Measurements from ENCODE around the gene HSD17B14. TPM values are rescaled to one million over a fixed set of nuclear protein-coding genes. Genes with fewer than 3 reads are reported as not detected.

Gene HSD17B14
- total and polyA plus RNA-seq, 9 of the 15 experiments (the other 6 are each of a cell fraction or from before 2014, with no cell fraction given): 0.16 TPM; not detected in 8

GRCh38 chr19:48784527-48784926 lies 51.8 kb downstream of the HSD17B14 start (continued):
- TF ChIP-seq TAF9B (IDR thresholded peaks at IDR 0.05; ENCODE audit: partially characterized antibody) (no peak), ZNF175 (CRISPR knock-in tag; IDR thresholded peaks at IDR 0.05; ENCODE audit: low read depth) (no peak), HNRNPK (IDR thresholded peaks at IDR 0.05; ENCODE audit: low read depth, low read length, poor library complexity, severe bottlenecking) (no peak), ESRRB (CRISPR knock-in tag; IDR thresholded peaks at IDR 0.05; ENCODE audit: borderline replicate concordance) (no peak), ZNF384 (IDR thresholded peaks at IDR 0.05; ENCODE audit: low read depth, low read length) (peak; percentile 46; the same call in 1 of the 2 replicates), SIRT6 (IDR thresholded peaks at IDR 0.05; ENCODE audit: low read depth, low read length) (no peak), BMI1 (IDR thresholded peaks at IDR 0.05; ENCODE audit: low read length) (no peak), MAFF (IDR thresholded peaks at IDR 0.05; ENCODE audit: low read length) (no peak), CAMTA2 (CRISPR knock-in tag; conservative IDR thresholded peaks at IDR 0.05) (no peak), HNRNPUL1 (IDR thresholded peaks at IDR 0.05; ENCODE audit: low read length) (no peak), PREB (CRISPR knock-in tag; IDR thresholded peaks at IDR 0.05) (no peak), GATAD2A (IDR thresholded peaks at IDR 0.05) (no peak), ZNF764 (CRISPR knock-in tag; IDR thresholded peaks at IDR 0.05; ENCODE audit: low read depth) (peak; percentile 86), USF2 (CRISPR knock-in tag; IDR thresholded peaks at IDR 0.05) (no peak), SOX6 (IDR thresholded peaks at IDR 0.05) (no peak), MEF2A (IDR thresholded peaks at IDR 0.05; ENCODE audit: control insufficient read depth, low read depth, low read length) (no peak), ZNF407 (IDR thresholded peaks at IDR 0.05; ENCODE audit: low read depth) (no peak), FOXP1 (CRISPR knock-in tag; IDR thresholded peaks at IDR 0.05) (no peak), HMBOX1 (IDR thresholded peaks at IDR 0.05) (peak; percentile 74)

Data from K562 (cell line).